Cerebellar nuclear complex (tissue), 1 donor: ENCODE results near the gene NPIPA7.
"Not testable (repeated sequence)": the region's sequence is repeated elsewhere in the genome, so short reads cannot be mapped to it uniquely, and the experiment has no call there.

Experiments
- DNase-seq, 2 experiments: peaks; one replicate each; lab custom pipeline; 2025; lab: John Stamatoyannopoulos, UW

NPIPA7 gene

GRCh38 chr16:16420515-16420914 lies 41.6 kb downstream of the NPIPA7 start:
- not testable (repeated sequence) for DNase-seq

GRCh38 chr16:16425146-16425545 lies 46.2 kb downstream of the NPIPA7 start:
- DNase-seq, result not testable (repeated sequence)

- DNase-seq, result not testable (repeated sequence)
Measured at GRCh38 chr16:16431135-16431534, 52.2 kb downstream of the NPIPA7 start.

GRCh38 chr16:16434711-16435110 lies 55.8 kb downstream of the NPIPA7 start:
- not testable (repeated sequence) for DNase-seq

- not testable (repeated sequence) for DNase-seq
Measured at GRCh38 chr16:16441401-16441800, 62.5 kb downstream of the NPIPA7 start.
